Measurements from ENCODE around the gene MCUR1.

- TF ChIP-seq, protein P1, sequence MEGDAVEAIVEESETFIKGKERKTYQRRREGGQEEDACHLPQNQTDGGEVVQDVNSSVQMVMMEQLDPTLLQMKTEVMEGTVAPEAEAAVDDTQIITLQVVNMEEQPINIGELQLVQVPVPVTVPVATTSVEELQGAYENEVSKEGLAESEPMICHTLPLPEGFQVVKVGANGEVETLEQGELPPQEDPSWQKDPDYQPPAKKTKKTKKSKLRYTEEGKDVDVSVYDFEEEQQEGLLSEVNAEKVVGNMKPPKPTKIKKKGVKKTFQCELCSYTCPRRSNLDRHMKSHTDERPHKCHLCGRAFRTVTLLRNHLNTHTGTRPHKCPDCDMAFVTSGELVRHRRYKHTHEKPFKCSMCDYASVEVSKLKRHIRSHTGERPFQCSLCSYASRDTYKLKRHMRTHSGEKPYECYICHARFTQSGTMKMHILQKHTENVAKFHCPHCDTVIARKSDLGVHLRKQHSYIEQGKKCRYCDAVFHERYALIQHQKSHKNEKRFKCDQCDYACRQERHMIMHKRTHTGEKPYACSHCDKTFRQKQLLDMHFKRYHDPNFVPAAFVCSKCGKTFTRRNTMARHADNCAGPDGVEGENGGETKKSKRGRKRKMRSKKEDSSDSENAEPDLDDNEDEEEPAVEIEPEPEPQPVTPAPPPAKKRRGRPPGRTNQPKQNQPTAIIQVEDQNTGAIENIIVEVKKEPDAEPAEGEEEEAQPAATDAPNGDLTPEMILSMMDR (IDR thresholded peaks at IDR 0.05) = no peak
- TF ChIP-seq POLR2AphosphoS5 (IDR thresholded peaks at IDR 0.05) = no peak
- no peak for TF ChIP-seq POLR2A (IDR thresholded peaks at IDR 0.05)
Measured at GRCh38 chr6:13742961-13743735, 71.2 kb downstream of the MCUR1 start.

Measured in breast epithelium (tissue), 3 donors.